HUES64 (cell line): ENCODE data around the gene SORD.

ENCODE experiments used
- H3K27ac ChIP-seq: 2 replicates; pipeline ENCODE4 v1.7.0; 2013; ENCODE audit warnings: low read depth, low read length, inconsistent platforms
- H3K27me3 ChIP-seq: 2 replicates; pipeline ENCODE4 v1.6.1; 2013; ENCODE audit warnings: mild to moderate bottlenecking, low read length; ENCODE audit not compliant: insufficient read depth
- H3K36me3 ChIP-seq: 2 replicates; pipeline ENCODE4 v1.6.1; 2013; ENCODE audit warnings: mild to moderate bottlenecking, low read length; ENCODE audit not compliant: insufficient read depth
- H3K4me1 ChIP-seq: 2 replicates; pipeline ENCODE4 v1.6.1; 2013; ENCODE audit warnings: mild to moderate bottlenecking, low read length, moderate library complexity; ENCODE audit not compliant: insufficient read depth
- H3K4me3 ChIP-seq: 2 replicates; pipeline ENCODE4 v1.5.1; 2013; ENCODE audit warnings: mild to moderate bottlenecking, low read length, moderate library complexity
- H3K9ac ChIP-seq: 2 replicates; pipeline ENCODE4 v1.6.1; 2013; ENCODE audit warnings: mild to moderate bottlenecking, low read depth, low read length
- H3K9me3 ChIP-seq: 2 replicates; pipeline ENCODE4 v1.6.1; 2013; ENCODE audit warnings: low read depth, low read length; ENCODE audit not compliant: insufficient read depth
- WGBS: fragments of 150-250, 120-280 bp; methylation state at CpG from one replicate; pipeline ENCODE4 v1.1.7; 2013; ENCODE audit warnings: missing lambda C conversion rate; 5-methylcytosine and 5-hydroxymethylcytosine counted together

Gene SORD

DNA sequence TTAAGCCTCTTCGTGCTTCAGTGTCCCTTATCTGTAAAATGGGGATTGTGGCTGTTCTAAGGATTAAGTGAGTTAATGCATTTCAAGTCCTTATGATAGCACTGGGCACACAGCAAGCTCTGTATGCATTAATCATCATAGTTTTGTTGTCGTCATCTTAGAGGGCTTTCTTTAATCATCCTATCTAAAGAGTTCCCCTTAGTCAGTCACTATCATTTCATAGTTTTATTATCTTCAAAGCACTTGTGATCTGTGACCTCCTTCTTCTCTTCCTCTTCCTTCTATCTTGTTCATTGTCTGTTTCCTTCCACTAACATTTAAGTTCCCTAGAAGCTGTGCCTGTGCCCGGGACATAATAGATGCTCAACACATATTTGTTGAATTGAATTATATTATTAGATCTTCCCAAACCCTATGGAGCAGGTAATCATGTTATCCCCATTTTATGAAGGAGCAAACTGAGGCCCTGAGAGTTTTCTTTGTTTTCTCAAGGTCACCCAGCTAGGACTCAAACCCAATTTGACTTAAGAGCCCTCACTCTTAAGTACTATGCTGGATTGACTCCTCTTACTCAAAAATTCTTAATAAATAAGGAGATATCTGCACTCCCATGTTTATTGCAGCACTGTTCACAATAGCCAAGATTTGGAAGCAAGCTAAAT lies 66.8 kb downstream of the SORD start:
- no peak overlapping the region for H3K27ac ChIP-seq
- H3K4me1 ChIP-seq = no peaks in the 10 kb centered on the region
- H3K27me3 ChIP-seq = no peaks in the 10 kb centered on the region; the same call in 1 of the 2 replicates
- H3K36me3 ChIP-seq = no peaks in the 10 kb centered on the region
- H3K9me3 ChIP-seq = no peaks in the 10 kb centered on the region
- no peak overlapping the region for H3K4me3 ChIP-seq
- 68% methylated on average over 3 of the region's 3 CpGs for WGBS
- no peak overlapping the region for H3K9ac ChIP-seq

DNA sequence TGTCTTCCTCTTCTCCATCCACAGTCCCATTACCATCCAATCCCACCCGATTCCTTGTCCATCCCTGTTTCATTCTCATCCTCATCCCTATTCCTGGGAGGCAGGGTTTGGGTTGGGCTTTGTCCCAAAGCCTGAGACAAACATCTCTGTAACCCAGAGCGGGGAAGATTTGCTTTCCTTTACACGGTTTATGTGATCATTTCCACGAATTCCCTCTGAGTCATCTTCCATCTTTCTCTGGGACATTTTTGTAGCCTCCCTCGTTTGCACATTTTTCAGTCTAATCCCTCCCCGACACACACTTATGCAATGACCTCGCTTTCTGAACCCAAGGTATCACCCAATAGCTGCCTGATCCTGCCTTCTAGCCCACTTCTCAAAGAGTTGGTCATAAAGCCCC lies 68.2 kb downstream of the SORD start:
- no peaks in the 10 kb centered on the region; the same call in 1 of the 2 replicates for H3K27me3 ChIP-seq
- no peak overlapping the region for H3K9ac ChIP-seq
- 68% methylated on average over 7 of the region's 7 CpGs for WGBS
- H3K4me1 ChIP-seq = no peaks in the 10 kb centered on the region
- H3K27ac ChIP-seq = no peak overlapping the region
- no peak overlapping the region for H3K4me3 ChIP-seq
- no peaks in the 10 kb centered on the region for H3K9me3 ChIP-seq
- H3K36me3 ChIP-seq = no peaks in the 10 kb centered on the region

DNA sequence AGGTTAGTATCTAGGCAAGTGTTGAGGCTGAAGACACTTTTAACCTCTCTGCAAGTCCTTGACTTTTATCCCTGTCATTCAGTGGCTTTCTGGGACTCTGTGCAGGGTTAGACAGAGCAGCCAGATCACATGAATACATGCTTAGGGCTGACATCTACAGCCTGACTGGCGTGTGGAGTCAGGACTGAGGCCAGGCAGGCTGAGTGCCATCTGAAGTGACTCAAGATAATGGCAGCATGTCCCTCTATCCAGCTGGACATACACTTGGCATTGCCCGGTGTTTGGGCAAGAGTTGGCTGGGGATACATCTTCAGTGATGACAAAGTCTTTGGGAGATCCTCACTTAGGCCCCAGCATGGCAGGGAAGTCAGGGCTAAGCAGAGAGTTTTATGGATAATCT lies 68.6 kb downstream of the SORD start:
- Histone ChIP-seq H3K4me3 (no peak overlapping the region), H3K36me3 (no peaks in the 10 kb centered on the region), H3K9me3 (no peaks in the 10 kb centered on the region), H3K9ac (no peak overlapping the region), H3K27ac (no peak overlapping the region), H3K27me3 (no peaks in the 10 kb centered on the region; the same call in 1 of the 2 replicates), H3K4me1 (no peaks in the 10 kb centered on the region)
- WGBS = 88% methylated on average over 2 of the region's 2 CpGs

DNA sequence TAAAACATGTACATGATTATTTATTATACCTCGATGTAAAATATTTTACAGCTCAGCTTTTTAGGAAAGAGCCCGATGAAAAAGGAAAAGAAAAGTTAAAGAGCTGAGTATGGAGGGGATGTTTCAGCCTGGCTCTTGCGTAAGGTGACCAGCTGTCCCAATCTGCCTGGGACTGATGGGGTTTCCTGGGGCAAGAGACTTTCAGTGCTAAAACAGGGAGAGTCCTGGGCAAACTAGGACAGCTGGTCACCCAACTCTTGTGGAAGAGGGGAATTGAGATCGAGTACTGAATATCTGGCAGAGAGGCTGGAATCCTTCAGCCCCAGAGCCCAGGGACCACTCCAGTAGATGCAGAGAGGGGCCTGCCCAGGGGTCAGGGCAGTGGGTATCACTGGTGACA lies 70.0 kb downstream of the SORD start:
- Histone ChIP-seq H3K27ac (no peak overlapping the region), H3K4me3 (no peak overlapping the region), H3K27me3 (no peaks in the 10 kb centered on the region; the same call in 1 of the 2 replicates), H3K36me3 (no peaks in the 10 kb centered on the region), H3K4me1 (no peaks in the 10 kb centered on the region), H3K9me3 (no peaks in the 10 kb centered on the region), H3K9ac (no peak overlapping the region)
- WGBS = 92% methylated on average over 4 of the region's 4 CpGs

DNA sequence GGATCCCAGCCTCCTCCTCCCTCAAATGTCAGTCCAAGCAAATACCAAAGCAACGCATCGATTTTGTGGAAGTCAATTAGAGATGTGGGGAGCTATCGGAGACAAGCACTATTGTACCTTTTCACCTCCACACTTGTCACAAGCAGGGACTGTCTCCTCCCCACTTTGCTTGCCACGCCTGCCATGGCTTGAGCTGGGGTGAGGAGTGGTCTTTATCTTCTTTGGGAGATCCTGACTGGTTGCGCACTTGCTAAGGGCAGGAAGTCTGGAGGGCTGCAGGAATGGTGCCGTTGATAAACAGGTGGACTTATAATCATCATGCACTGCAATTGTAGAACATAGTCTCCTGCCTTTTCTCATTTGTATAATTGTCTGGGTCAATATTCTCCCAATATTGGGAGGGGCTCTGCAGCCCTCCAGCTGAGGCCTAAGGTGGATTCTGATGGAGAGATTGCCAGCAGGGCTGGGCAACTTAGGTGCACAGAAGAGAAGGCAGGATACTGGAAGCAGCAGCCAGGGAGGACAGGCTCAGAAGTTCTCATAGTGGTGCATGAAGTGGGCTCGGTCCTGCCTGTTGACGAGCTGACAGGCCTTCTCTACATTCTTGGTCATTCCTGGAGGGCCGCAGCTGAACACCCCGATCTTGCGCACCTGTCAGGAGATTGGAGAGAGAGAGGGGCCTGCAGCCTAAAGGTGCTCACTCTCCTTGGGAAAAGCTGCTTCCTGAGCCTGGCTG lies 70.8 kb downstream of the SORD start:
- H3K4me3 ChIP-seq = no peak overlapping the region
- H3K27ac ChIP-seq = no peak overlapping the region
- no peaks in the 10 kb centered on the region for H3K4me1 ChIP-seq
- no peaks in the 10 kb centered on the region for H3K9me3 ChIP-seq
- no peak overlapping the region for H3K9ac ChIP-seq
- no peaks in the 10 kb centered on the region for H3K36me3 ChIP-seq
- WGBS = 95% methylated on average over 11 of the region's 11 CpGs
- no peaks in the 10 kb centered on the region; the same call in 1 of the 2 replicates for H3K27me3 ChIP-seq

DNA sequence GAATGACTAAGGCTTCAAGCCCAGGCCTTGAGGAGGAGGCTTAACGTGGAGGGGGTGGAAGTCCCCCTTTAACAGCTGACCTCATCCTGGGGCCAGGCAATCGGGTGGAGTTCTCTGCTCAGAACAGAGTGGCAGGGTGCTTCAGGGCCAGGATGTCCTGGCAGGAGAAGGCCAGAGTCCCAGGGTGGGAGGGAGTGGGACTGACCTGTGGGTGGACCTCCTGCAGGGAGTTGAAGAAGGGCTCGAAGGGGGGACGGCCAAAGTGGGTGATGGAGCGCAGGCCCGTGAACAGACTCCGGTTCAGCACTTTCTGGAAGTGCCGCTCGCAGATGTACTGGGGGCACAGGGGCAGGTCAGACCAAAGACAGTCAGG lies 71.3 kb downstream of the SORD start:
- Histone ChIP-seq H3K4me3 (no peak overlapping the region), H3K9me3 (no peaks in the 10 kb centered on the region), H3K4me1 (no peaks in the 10 kb centered on the region), H3K36me3 (no peaks in the 10 kb centered on the region), H3K9ac (no peak overlapping the region), H3K27ac (no peak overlapping the region), H3K27me3 (peaks cover under 1% of the 10 kb centered on the region; the same call in 1 of the 2 replicates)
- WGBS = 81% methylated on average over 9 of the region's 9 CpGs

DNA sequence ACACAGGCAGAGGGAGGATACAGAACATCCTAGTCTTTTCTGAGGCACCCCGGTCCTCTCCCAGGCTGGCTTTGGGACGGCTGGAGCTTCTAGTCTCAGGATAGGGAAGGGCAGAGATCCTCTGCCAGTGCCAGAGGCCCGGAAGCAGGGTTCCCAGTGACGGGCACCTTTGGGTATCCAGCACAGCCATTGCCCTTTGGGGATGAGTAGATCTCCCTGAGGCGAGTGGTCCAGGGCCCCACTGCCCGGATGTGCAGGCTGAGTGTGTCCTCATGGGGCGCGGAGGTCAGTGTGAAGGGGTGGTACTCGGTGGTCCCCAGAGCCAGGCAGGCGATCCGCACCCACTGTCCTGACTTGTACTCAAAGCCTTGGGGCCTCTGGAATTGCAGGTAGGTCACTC lies 72.7 kb downstream of the SORD start:
- H3K4me3 ChIP-seq = no peak overlapping the region

DNA sequence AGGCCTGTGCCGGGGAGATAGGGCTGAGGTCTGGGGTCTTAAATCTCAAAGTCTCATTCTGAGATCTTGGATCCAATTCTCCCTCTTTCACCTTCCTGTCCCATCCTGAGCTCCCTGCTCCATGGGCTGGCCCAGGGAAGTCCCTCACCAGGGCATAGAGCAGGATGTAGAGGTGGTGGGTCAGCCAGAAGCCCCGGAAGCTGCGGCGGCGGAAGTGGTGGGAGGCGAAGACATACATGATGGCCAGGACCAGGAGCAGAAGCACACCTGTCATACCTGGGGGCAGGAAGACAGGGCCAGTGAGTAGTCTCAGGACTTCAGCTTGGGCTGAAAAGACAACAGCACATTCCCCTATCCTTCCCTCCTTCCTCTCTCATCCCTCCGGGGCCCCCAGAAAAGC lies 74.5 kb downstream of the SORD start:
- Histone ChIP-seq H3K36me3 (no peaks in the 10 kb centered on the region), H3K4me1 (peaks cover 17% of the 10 kb centered on the region), H3K9me3 (no peaks in the 10 kb centered on the region), H3K4me3 (no peak overlapping the region), H3K9ac (no peak overlapping the region), H3K27me3 (0 out of 2 replicates have a peak, but pooled peaks cover 2% of the 10 kb centered on the region), H3K27ac (no peak overlapping the region)
- 98% methylated on average over 7 of the region's 7 CpGs for WGBS

More for the DNA sequence above, 72.7 kb downstream of the SORD start:
- Histone ChIP-seq H3K9ac (no peak overlapping the region), H3K27ac (no peak overlapping the region), H3K4me1 (peaks cover 3% of the 10 kb centered on the region), H3K9me3 (no peaks in the 10 kb centered on the region), H3K36me3 (no peaks in the 10 kb centered on the region), H3K27me3 (peaks cover 2% of the 10 kb centered on the region; the same call in 1 of the 2 replicates)
- 92% methylated on average over 11 of the region's 11 CpGs for WGBS

DNA sequence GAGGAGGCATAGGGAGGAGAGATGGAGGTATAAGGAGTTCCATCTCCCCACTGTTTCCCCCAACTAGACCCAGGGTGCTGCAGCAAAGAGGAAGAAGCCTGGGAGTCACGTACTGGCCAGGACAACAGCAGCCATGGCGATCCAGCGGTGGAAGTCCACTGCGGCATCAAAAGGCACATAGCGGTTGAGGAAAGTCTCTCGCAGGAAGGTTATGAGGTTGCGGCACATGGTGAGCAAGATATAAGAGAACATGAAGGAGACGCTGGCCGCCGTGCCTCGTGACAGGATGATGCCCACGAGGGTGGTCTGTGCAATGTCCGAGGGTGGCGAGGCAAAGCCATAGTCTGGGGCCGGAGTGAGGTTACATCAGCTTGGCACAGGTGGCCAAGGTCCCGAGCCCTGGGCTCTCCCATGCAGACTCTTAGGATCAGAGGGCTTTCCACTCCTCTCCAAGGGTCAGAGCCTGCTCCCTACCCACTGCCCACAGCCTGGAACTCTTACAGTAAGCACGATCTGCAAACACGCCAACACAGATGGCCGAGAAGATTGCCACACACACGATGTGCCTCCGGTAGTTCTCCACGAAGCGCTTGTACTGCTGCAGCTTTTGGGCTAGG lies 76.7 kb downstream of the SORD start:
- Histone ChIP-seq H3K27me3 (0 out of 2 replicates have a peak, but pooled peaks cover 2% of the 10 kb centered on the region), H3K4me1 (peaks cover 17% of the 10 kb centered on the region), H3K9ac (no peak overlapping the region), H3K27ac (no peak overlapping the region), H3K36me3 (no peaks in the 10 kb centered on the region), H3K9me3 (no peaks in the 10 kb centered on the region), H3K4me3 (no peak overlapping the region)
- 92% methylated on average over 23 of the region's 23 CpGs for WGBS

DNA sequence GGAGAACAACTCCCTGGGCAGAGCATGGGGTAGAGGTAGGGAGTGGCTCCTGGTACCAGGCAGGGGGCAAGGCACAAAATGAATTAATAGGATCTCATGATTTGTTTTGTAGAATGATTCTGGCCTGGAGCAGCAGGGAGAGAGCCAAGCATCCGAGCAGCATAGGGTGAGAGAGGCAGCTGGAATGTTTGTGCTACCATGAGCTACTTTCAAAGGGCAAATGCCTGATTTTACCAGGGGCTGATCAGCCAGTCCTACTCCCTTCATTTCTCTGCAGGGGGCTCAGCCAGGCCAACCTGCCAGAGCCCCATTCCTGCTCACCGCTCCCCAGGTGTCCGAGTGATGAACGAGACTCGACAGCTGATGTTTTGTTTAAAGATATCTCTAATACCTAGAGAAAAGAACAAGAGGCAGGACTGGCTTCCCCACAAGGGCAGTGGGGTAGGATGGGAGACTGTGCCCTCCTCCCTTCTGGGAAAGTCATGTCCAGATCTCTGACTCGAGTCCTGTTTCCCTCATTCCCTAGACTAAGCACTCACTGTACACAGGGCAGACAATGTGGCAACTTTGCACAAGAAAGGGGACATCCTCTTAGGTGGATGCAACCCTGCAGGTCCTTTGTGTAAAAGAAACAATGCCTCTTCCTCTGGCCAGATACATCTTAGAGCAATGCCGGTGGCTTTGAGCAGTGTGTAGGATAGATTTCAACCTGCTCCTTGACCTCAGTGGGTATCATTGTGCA lies 78.1 kb downstream of the SORD start:
- H3K36me3 ChIP-seq = no peaks in the 10 kb centered on the region
- H3K27ac ChIP-seq = no peak overlapping the region
- H3K27me3 ChIP-seq = peaks cover 2% of the 10 kb centered on the region; the same call in 1 of the 2 replicates
- 55% methylated on average over 4 of the region's 7 CpGs for WGBS
- no peak overlapping the region for H3K9ac ChIP-seq
- no peak overlapping the region for H3K4me3 ChIP-seq
- H3K9me3 ChIP-seq = no peaks in the 10 kb centered on the region
- H3K4me1 ChIP-seq = peaks cover 17% of the 10 kb centered on the region

DNA sequence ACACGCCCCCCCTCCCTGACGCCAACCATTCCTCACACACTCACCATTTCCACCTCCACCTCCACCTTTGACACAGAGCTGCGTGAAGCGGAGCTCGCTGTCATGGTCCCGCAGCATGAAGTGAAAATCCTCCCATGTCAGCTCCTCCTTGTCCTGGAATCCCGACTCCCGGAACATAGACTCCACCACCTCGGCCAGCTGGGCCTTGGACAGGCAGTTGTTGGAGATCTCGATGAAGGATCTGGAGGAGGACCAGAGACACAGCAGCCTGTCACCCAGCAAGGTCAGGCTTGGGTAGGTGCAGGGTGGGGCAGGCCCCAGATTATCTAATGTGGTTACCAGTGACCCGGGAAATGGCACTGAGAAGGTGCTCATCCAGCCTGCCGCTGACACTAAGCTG lies 78.8 kb downstream of the SORD start:
- Histone ChIP-seq H3K9ac (no peak overlapping the region), H3K4me1 (peaks cover 17% of the 10 kb centered on the region), H3K27ac (no peak overlapping the region), H3K4me3 (no peak overlapping the region), H3K9me3 (no peaks in the 10 kb centered on the region), H3K36me3 (no peaks in the 10 kb centered on the region), H3K27me3 (peaks cover 2% of the 10 kb centered on the region; the same call in 1 of the 2 replicates)
- 91% methylated on average over 12 of the region's 12 CpGs for WGBS
